K562 (cell line): ENCODE results near the gene CASP9.

Experiments
- ELF1 ChIP-seq: fragments of 200-800 bp; sonication (Bioruptor generic); IDR thresholded peaks from 2 replicates; pipeline ENCODE4 v1.6.1; 2016; ENCODE audit warnings: missing genetic modification characterization, missing compliant biosample characterization
- HIVEP1 ChIP-seq: fragments of 250-450 bp; sonication (Bioruptor Pico); IDR thresholded peaks from 2 replicates; pipeline ENCODE4 v1.4.0; 2020; ENCODE audit warnings: mild to moderate bottlenecking
- HNRNPLL ChIP-seq: fragments of 200-400 bp; formaldehyde crosslinking; IDR thresholded peaks from 2 replicates; pipeline ENCODE4 v1.6.1; 2017; ENCODE audit warnings: low read length, low read depth, mild to moderate bottlenecking; ENCODE audit not compliant: poor library complexity, severe bottlenecking
- IFI16 ChIP-seq: fragments of 250-450 bp; sonication (Bioruptor Pico); IDR thresholded peaks from 2 replicates; pipeline ENCODE4 v2.1.2; 2022; ENCODE audit warnings: mild to moderate bottlenecking, inconsistent platforms
- POLR2A ChIP-seq: fragments of 450-650 bp; conservative IDR thresholded peaks from 2 replicates; pipeline ENCODE4 v1.6.1; 2016
- UBTF ChIP-seq, 2 experiments: IDR thresholded peaks; 2 replicates each; pipeline ENCODE4 v1.6.1; 2012; ENCODE audit warnings: improper control_type of control experiment in 2 of 2, low read depth in 2 of 2, low read length in 2 of 2, borderline replicate concordance in 1 of 2
- WHSC1 ChIP-seq: IDR thresholded peaks from one replicate; pipeline ENCODE4 v1.6.1; 2012; ENCODE audit warnings: low read length, control low read depth, inconsistent platforms
- ZNF311 ChIP-seq: fragments of 250-450 bp; sonication (Bioruptor Pico); IDR thresholded peaks from 2 replicates; pipeline ENCODE4 v1.4.0; 2020; ENCODE audit warnings: mild to moderate bottlenecking, moderate library complexity

- TF ChIP-seq ZNF311 (CRISPR knock-in tag) = no peak
- no peak for TF ChIP-seq ELF1 (tag)
- no peak for TF ChIP-seq WHSC1
- TF ChIP-seq HNRNPLL = no peak
- no peak for TF ChIP-seq HIVEP1
- no peak for TF ChIP-seq UBTF (IDR thresholded peaks at IDR 0.05; ENCODE audit: borderline replicate concordance in 1 of 2, low read depth in 2 of 2, low read length in 2 of 2)
- TF ChIP-seq POLR2A = no peak
- TF ChIP-seq IFI16 = no peak
These were observed 63.3 kb downstream of the CASP9 start for GRCh38 chr1:15460708-15461095.
